ENCODE data around the gene SLC39A10.

SLC39A10 gene

GRCh38 chr2:195732574-195732973 is 75.5 kb downstream of the SLC39A10 start:
- DNase-seq: no peak

GRCh38 chr2:195733831-195734230 is 76.8 kb downstream of the SLC39A10 start:
- no peak for DNase-seq

DNA sequence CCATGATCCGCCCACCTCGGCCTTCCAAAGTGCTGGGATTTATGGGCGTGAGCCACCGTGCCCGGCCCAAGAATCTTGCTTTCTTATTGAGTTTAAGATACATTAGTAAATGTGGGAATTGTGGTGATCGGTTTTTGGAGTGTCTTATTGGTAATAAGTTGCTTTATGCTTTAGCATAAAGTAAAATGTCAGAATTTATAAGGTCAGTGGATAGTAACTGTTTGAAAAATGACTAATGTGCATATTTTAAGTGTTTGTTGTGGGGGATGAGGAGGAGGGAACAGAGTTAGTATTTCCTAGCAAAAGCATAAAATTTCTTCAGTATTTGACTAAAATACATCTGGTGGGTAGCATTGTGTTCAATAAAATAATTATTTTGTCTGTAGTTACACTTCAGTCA is 77.4 kb downstream of the SLC39A10 start:
- DNase-seq: no peak

DNA sequence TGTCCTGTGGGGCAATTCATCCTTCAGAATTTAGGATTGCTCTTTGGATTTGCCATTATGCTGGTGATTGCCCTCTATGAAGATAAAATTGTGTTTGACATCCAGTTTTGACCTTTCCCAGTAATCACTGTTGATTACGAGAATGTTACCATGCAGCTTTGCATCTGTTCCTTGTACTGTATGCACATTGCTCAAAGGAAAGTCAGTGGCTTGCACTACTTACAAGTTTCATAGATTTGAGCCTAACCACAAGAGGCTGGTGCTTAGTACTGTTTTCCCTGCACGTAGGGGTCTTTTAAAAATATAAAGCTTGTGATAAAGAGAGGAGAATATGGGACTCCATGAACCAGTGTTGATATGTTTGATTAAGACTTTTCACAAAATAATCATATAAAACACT is 77.9 kb downstream of the SLC39A10 start:
- no peak for DNase-seq

DNA sequence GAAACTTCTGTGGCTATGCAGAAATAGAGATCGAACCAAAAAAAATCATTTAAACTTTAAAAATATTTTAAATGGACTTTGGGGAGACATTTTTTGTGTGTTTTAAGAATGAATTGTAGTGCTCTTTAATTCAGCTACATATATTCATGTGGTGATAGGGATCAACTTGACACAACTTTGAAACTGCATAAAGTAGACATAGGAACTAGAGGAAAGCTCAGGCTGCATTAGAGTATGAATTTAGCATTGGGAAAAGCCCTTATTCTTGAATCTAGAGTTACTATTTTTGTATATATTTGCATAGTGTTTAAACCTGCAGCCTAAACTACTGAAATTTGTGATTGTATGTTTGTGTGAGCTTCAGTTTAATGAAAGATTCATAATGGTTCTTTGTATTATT is 78.3 kb downstream of the SLC39A10 start:
- no peak for DNase-seq

DNA sequence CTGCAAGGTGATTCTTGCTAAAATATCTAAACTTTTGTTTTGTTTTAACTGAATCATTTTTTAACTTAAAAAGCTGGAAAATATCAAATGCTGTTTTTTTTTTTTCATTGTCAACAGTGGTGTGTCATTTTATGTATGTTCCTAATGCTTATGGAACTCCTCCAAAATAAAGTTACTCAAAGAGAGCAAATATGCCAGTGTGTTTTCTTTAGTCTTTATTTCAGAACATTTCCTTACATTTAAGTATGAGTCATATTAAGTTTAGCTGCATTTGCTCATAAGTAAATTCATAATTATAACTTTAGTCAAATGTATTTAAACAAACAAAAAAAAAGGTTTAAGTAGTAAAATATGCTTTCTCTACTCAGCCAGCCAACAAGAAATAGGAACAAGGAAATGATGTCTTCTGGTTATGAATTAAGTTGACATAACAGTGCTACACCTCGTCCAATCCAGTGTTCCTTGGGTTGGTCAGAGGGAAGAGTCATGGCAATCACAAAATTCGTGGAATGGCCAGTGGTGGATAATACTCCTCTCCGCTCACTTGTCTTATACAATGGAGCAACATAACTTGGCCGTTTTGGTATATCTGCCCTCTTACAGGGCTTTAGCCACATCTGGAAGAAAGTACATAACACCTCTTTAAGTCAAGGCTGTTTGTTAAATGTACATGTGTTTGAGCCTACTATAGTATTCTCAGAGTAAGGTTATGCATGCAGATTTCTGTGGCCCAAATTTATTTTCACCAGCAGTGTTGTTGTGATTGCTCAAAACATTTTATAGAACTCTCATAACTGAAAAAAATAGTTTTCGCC is 80.7 kb downstream of the SLC39A10 start:
- DNase-seq: no peak

GRCh38 chr2:195741191-195741590 is 84.2 kb downstream of the SLC39A10 start:
- DNase-seq: no peak

- DNase-seq: no peak
These were observed 99.4 kb downstream of the SLC39A10 start for GRCh38 chr2:195756218-195756942.

GRCh38 chr2:195758846-195759245 is 101.8 kb downstream of the SLC39A10 start:
- no peak for DNase-seq

DNA sequence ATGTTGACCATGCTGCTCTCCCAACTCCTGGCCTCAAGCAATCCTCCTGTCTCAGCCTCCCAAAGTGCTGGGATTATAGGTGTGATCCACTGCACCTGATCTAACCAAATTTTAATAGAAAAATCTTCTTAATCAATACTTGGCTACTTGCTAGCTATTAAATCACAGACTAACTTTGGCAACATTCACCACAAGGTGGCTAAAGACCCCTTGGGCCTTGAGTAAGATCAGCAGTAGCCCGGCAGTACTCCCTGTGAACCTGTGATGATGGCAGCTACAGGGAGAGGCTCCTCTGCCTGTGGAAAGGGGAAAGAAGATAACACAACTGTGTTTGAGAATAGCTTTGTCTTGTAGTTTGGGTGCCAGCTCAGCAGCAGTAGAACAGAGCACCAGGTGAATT is 102.9 kb downstream of the SLC39A10 start:
- no peak for DNase-seq

GRCh38 chr2:195763866-195764265 is 106.8 kb downstream of the SLC39A10 start:
- DNase-seq: no peak

- no peak for DNase-seq
These were observed 109.7 kb downstream of the SLC39A10 start for GRCh38 chr2:195766691-195767090.

GRCh38 chr2:195768431-195768830 is 111.4 kb downstream of the SLC39A10 start:
- DNase-seq: no peak

GRCh38 chr2:195769975-195770374 is 112.9 kb downstream of the SLC39A10 start:
- DNase-seq: no peak

DNA sequence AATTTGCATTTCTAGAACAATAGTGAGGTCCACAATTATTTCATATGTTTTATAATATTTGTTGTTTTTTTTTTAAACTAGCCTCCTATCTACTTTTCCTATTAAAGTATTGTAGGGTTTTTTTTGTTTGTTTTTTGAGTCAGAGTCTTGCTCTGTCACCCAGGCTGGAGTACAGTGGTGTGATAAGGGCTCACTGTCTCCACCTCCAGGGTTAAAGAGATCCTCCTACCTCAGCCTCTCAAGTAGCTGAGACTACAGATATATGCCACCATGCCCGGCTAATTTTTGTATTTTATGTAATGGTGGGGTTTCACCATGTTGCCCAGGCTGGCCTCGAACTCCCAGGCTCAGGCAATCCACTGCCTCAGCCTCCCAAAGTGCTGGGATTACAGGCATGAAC is 122.5 kb downstream of the SLC39A10 start:
- no peak for DNase-seq

DNA sequence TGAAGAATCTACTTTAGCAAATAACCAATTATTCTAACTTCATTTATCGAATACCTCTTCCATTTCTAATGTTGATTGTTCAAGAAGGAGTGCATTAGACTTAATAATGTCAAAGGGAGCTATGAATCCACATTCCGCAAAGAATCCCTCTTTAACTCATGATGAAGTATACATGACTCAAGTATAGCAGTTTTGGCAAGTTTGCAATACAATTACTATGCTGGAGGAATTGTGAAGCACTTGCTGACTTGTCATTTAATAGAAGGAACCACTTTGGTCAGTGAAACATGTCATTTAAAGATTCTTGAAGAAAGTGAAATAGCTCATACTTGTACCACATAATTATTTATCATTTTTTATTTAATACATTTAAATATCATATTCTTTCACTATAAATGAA is 125.1 kb downstream of the SLC39A10 start:
- DNase-seq: no peak

All from activated CD4-positive, alpha-beta T cell treated with anti-CD3 and anti-CD28 coated beads, Interleukin-2, amount 50 U/mL, for 16 hours (primary cell).